ENCODE results near the gene ANAPC5. TPM values are rescaled to one million over a fixed set of nuclear protein-coding genes. Genes with fewer than 3 reads are reported as not detected.
"Not testable (repeated sequence)": the region's sequence is repeated elsewhere in the genome, so short reads cannot be mapped to it uniquely, and the experiment has no call there.

The ANAPC5 gene
- total and polyA plus RNA-seq, 2 donors: 119 to 173 TPM

GRCh38 chr12:121392325-121392716 is 40.1 kb upstream of the ANAPC5 start:
- DNase-seq (ENCODE audit: low read depth in 6 of 9, low spot score in 9 of 9): no peak
- no peaks in the 10 kb centered on the region for H3K9me3 ChIP-seq (ENCODE audit: control insufficient read depth in 2 of 2, insufficient read depth in 1 of 2, low read length in 1 of 2)
- no peak overlapping the region for H3K27ac ChIP-seq (ENCODE audit: low read depth in 1 of 2, low read length in 1 of 2)
- H3K36me3 ChIP-seq (ENCODE audit: control insufficient read depth in 2 of 2, insufficient read depth in 2 of 2, low read length in 1 of 2): no peaks in the 10 kb centered on the region
- no peak overlapping the region for H3K4me3 ChIP-seq (ENCODE audit: low read length in 2 of 2)
- H3K4me1 ChIP-seq (ENCODE audit: control insufficient read depth in 2 of 2, insufficient read depth in 2 of 2, low read length in 2 of 2): no peaks in the 10 kb centered on the region
- no peaks in the 10 kb centered on the region for H3K27me3 ChIP-seq (ENCODE audit: control insufficient read depth in 2 of 2, insufficient read depth in 1 of 2, low read length in 1 of 2)
- WGBS: 98% methylated on average over 3 of the region's 3 CpGs

GRCh38 chr12:121391619-121392324 is 39.6 kb upstream of the ANAPC5 start:
- Histone ChIP-seq H3K36me3 (ENCODE audit: control insufficient read depth in 2 of 2, insufficient read depth in 2 of 2, low read length in 1 of 2) (no peaks in the 10 kb centered on the region), H3K4me1 (ENCODE audit: control insufficient read depth in 2 of 2, insufficient read depth in 2 of 2, low read length in 2 of 2) (no peaks in the 10 kb centered on the region), H3K27ac (ENCODE audit: low read depth in 1 of 2, low read length in 1 of 2) (no peak overlapping the region), H3K4me3 (ENCODE audit: low read length in 2 of 2) (no peak overlapping the region), H3K27me3 (ENCODE audit: control insufficient read depth in 2 of 2, insufficient read depth in 1 of 2, low read length in 1 of 2) (no peaks in the 10 kb centered on the region), H3K9me3 (ENCODE audit: control insufficient read depth in 2 of 2, insufficient read depth in 1 of 2, low read length in 1 of 2) (no peaks in the 10 kb centered on the region)
- peak in 2 of 9 donors; percentile 6 to 31 for DNase-seq (ENCODE audit: low read depth in 6 of 9, low spot score in 9 of 9)
- WGBS: 63% methylated on average over 10 of the region's 10 CpGs

GRCh38 chr12:121390856-121391255 is 38.6 kb upstream of the ANAPC5 start:
- Histone ChIP-seq H3K9me3 (ENCODE audit: control insufficient read depth in 2 of 2, insufficient read depth in 1 of 2, low read length in 1 of 2) (no peaks in the 10 kb centered on the region), H3K4me1 (ENCODE audit: control insufficient read depth in 2 of 2, insufficient read depth in 2 of 2, low read length in 2 of 2) (no peaks in the 10 kb centered on the region), H3K36me3 (ENCODE audit: control insufficient read depth in 2 of 2, insufficient read depth in 2 of 2, low read length in 1 of 2) (no peaks in the 10 kb centered on the region), H3K4me3 (ENCODE audit: low read length in 2 of 2) (no peak overlapping the region), H3K27me3 (ENCODE audit: control insufficient read depth in 2 of 2, insufficient read depth in 1 of 2, low read length in 1 of 2) (no peaks in the 10 kb centered on the region), H3K27ac (ENCODE audit: low read depth in 1 of 2, low read length in 1 of 2) (no peak overlapping the region)
- 98% methylated on average over 2 of the region's 2 CpGs for WGBS
- DNase-seq (ENCODE audit: low read depth in 6 of 9, low spot score in 9 of 9): no peak

- H3K4me3 ChIP-seq (ENCODE audit: low read length in 2 of 2): no peak overlapping the region
- WGBS: 69% methylated on average over 5 of the region's 5 CpGs
- H3K4me1 ChIP-seq (ENCODE audit: control insufficient read depth in 2 of 2, insufficient read depth in 2 of 2, low read length in 2 of 2): no peaks in the 10 kb centered on the region
- DNase-seq (ENCODE audit: low read depth in 6 of 9, low spot score in 9 of 9): no peak
- no peaks in the 10 kb centered on the region for H3K9me3 ChIP-seq (ENCODE audit: control insufficient read depth in 2 of 2, insufficient read depth in 1 of 2, low read length in 1 of 2)
- no peak overlapping the region for H3K27ac ChIP-seq (ENCODE audit: low read depth in 1 of 2, low read length in 1 of 2)
- H3K36me3 ChIP-seq (ENCODE audit: control insufficient read depth in 2 of 2, insufficient read depth in 2 of 2, low read length in 1 of 2): no peaks in the 10 kb centered on the region
- no peaks in the 10 kb centered on the region for H3K27me3 ChIP-seq (ENCODE audit: control insufficient read depth in 2 of 2, insufficient read depth in 1 of 2, low read length in 1 of 2)
Measured at GRCh38 chr12:121388421-121388981, 36.3 kb upstream of the ANAPC5 start.

- not testable (repeated sequence) for DNase-seq (ENCODE audit: low read depth in 6 of 9, low spot score in 9 of 9); H3K9me3 ChIP-seq (ENCODE audit: control insufficient read depth in 2 of 2, insufficient read depth in 1 of 2, low read length in 1 of 2); H3K4me3 ChIP-seq (ENCODE audit: low read length in 2 of 2); H3K27me3 ChIP-seq (ENCODE audit: control insufficient read depth in 2 of 2, insufficient read depth in 1 of 2, low read length in 1 of 2); H3K27ac ChIP-seq (ENCODE audit: low read depth in 1 of 2, low read length in 1 of 2); H3K36me3 ChIP-seq (ENCODE audit: control insufficient read depth in 2 of 2, insufficient read depth in 2 of 2, low read length in 1 of 2); H3K4me1 ChIP-seq (ENCODE audit: control insufficient read depth in 2 of 2, insufficient read depth in 2 of 2, low read length in 2 of 2)
- WGBS: 82% methylated on average over 6 of the region's 6 CpGs
Measured at GRCh38 chr12:121384891-121385290, 32.7 kb upstream of the ANAPC5 start.

- Histone ChIP-seq H3K4me3 (ENCODE audit: low read length in 2 of 2) (no peak overlapping the region), H3K27me3 (ENCODE audit: control insufficient read depth in 2 of 2, insufficient read depth in 1 of 2, low read length in 1 of 2) (no peaks in the 10 kb centered on the region), H3K4me1 (ENCODE audit: control insufficient read depth in 2 of 2, insufficient read depth in 2 of 2, low read length in 2 of 2) (no peaks in the 10 kb centered on the region), H3K27ac (ENCODE audit: low read depth in 1 of 2, low read length in 1 of 2) (no peak overlapping the region), H3K36me3 (ENCODE audit: control insufficient read depth in 2 of 2, insufficient read depth in 2 of 2, low read length in 1 of 2) (no peaks in the 10 kb centered on the region), H3K9me3 (ENCODE audit: control insufficient read depth in 2 of 2, insufficient read depth in 1 of 2, low read length in 1 of 2) (no peaks in the 10 kb centered on the region)
- WGBS: 95% methylated on average over 9 of the region's 9 CpGs
- no peak for DNase-seq (ENCODE audit: low read depth in 6 of 9, low spot score in 9 of 9)
Measured at GRCh38 chr12:121383601-121384021, 31.4 kb upstream of the ANAPC5 start.

GRCh38 chr12:121379945-121380344 is 27.7 kb upstream of the ANAPC5 start:
- no peaks in the 10 kb centered on the region for H3K4me1 ChIP-seq (ENCODE audit: control insufficient read depth in 2 of 2, insufficient read depth in 2 of 2, low read length in 2 of 2)
- DNase-seq (ENCODE audit: low read depth in 6 of 9, low spot score in 9 of 9): no peak
- peaks cover 0 to 7% of the 10 kb centered on the region in 2 donors for H3K9me3 ChIP-seq (ENCODE audit: control insufficient read depth in 2 of 2, insufficient read depth in 1 of 2, low read length in 1 of 2)
- 97% methylated on average over 10 of the region's 10 CpGs for WGBS
- H3K27ac ChIP-seq (ENCODE audit: low read depth in 1 of 2, low read length in 1 of 2): no peak overlapping the region
- H3K27me3 ChIP-seq (ENCODE audit: control insufficient read depth in 2 of 2, insufficient read depth in 1 of 2, low read length in 1 of 2): no peaks in the 10 kb centered on the region
- no peak overlapping the region for H3K4me3 ChIP-seq (ENCODE audit: low read length in 2 of 2)
- no peaks in the 10 kb centered on the region for H3K36me3 ChIP-seq (ENCODE audit: control insufficient read depth in 2 of 2, insufficient read depth in 2 of 2, low read length in 1 of 2)

GRCh38 chr12:121378736-121379135 is 26.5 kb upstream of the ANAPC5 start:
- no peak for DNase-seq (ENCODE audit: low read depth in 6 of 9, low spot score in 9 of 9)
- no peaks in the 10 kb centered on the region for H3K36me3 ChIP-seq (ENCODE audit: control insufficient read depth in 2 of 2, insufficient read depth in 2 of 2, low read length in 1 of 2)
- H3K27ac ChIP-seq (ENCODE audit: low read depth in 1 of 2, low read length in 1 of 2): no peak overlapping the region
- no peak overlapping the region for H3K4me3 ChIP-seq (ENCODE audit: low read length in 2 of 2)
- 95% methylated on average over 5 of the region's 5 CpGs for WGBS
- H3K9me3 ChIP-seq (ENCODE audit: control insufficient read depth in 2 of 2, insufficient read depth in 1 of 2, low read length in 1 of 2): peaks cover 0 to 7% of the 10 kb centered on the region in 2 donors
- H3K4me1 ChIP-seq (ENCODE audit: control insufficient read depth in 2 of 2, insufficient read depth in 2 of 2, low read length in 2 of 2): no peaks in the 10 kb centered on the region
- no peaks in the 10 kb centered on the region for H3K27me3 ChIP-seq (ENCODE audit: control insufficient read depth in 2 of 2, insufficient read depth in 1 of 2, low read length in 1 of 2)

GRCh38 chr12:121376754-121377697 is 24.8 kb upstream of the ANAPC5 start:
- Histone ChIP-seq H3K4me3 (ENCODE audit: low read length in 2 of 2) (no peak overlapping the region), H3K4me1 (ENCODE audit: control insufficient read depth in 2 of 2, insufficient read depth in 2 of 2, low read length in 2 of 2) (no peaks in the 10 kb centered on the region), H3K27ac (ENCODE audit: low read depth in 1 of 2, low read length in 1 of 2) (no peak overlapping the region), H3K9me3 (ENCODE audit: control insufficient read depth in 2 of 2, insufficient read depth in 1 of 2, low read length in 1 of 2) (peaks cover 0 to 7% of the 10 kb centered on the region in 2 donors), H3K36me3 (ENCODE audit: control insufficient read depth in 2 of 2, insufficient read depth in 2 of 2, low read length in 1 of 2) (no peaks in the 10 kb centered on the region), H3K27me3 (ENCODE audit: control insufficient read depth in 2 of 2, insufficient read depth in 1 of 2, low read length in 1 of 2) (no peaks in the 10 kb centered on the region)
- no peak for DNase-seq (ENCODE audit: low read depth in 6 of 9, low spot score in 9 of 9)
- WGBS: 97% methylated on average over 8 of the region's 8 CpGs

Measured in thymus (tissue), 11 donors.